ENCODE data around the gene DOK4.

DNA sequence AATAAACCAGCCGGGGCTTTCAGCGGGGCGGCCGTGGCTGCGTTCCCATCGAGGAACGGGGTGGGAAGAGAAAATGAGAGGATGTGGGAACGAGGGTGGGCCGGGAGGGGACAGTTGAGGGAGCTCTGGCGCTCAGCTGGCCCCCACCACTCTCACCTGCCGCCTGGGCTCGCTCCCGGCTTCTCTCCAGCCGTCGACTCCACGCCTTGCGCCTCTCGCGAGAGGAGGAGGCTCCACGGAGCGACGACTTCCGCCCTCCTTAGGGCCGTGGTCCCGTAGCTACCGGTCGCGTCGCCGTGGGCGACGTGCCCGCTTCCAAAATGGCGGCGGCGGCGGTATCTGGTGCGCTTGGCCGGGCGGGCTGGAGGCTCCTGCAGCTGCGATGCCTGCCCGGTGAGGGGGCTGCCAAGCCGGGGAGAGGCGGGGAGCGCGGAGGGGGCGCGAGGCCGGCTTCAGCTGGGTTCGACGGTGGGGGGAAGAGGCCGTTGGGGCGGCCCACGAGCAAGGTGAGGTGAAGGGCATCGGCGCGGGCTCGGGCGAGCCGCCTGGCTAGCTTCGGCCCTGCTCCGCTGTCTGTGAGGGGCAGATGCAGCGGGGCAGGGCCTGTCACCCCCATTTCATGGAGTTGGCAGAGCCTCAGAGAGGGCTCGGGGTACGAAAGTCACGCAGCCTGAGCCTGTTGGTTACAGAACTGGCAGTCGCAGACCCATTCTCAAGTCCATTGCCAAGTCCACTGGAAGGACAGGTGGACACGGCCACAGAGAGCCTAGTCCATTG lies 38.9 kb downstream of the DOK4 start, which contains the start of the genes CIAPIN1 and COQ9:
- TF ChIP-seq, protein P1, sequence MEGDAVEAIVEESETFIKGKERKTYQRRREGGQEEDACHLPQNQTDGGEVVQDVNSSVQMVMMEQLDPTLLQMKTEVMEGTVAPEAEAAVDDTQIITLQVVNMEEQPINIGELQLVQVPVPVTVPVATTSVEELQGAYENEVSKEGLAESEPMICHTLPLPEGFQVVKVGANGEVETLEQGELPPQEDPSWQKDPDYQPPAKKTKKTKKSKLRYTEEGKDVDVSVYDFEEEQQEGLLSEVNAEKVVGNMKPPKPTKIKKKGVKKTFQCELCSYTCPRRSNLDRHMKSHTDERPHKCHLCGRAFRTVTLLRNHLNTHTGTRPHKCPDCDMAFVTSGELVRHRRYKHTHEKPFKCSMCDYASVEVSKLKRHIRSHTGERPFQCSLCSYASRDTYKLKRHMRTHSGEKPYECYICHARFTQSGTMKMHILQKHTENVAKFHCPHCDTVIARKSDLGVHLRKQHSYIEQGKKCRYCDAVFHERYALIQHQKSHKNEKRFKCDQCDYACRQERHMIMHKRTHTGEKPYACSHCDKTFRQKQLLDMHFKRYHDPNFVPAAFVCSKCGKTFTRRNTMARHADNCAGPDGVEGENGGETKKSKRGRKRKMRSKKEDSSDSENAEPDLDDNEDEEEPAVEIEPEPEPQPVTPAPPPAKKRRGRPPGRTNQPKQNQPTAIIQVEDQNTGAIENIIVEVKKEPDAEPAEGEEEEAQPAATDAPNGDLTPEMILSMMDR (IDR thresholded peaks at IDR 0.05) = no peak
- TF ChIP-seq EZH2 (IDR thresholded peaks at IDR 0.05; ENCODE audit: borderline replicate concordance, insufficient read depth, low read depth, low read length, poor library complexity, severe bottlenecking) = no peak
